Stimulated activated CD4-positive, alpha-beta T cell treated with anti-CD3 and anti-CD28 coated beads, Interleukin-15, amount 100 ng/mL, for 1 hour (primary cell): ENCODE measurements around the gene CCL24.
"Not testable (repeated sequence)": the region's sequence is repeated elsewhere in the genome, so short reads cannot be mapped to it uniquely, and the experiment has no call there.

Source experiments
- DNase-seq, 2 donors: peaks; one replicate each; pipeline ENCODE4 v3.0.0-alpha.2; 2020; ENCODE audit warnings: low read depth in 1 of 2, low spot score in 1 of 2

Gene CCL24, protein sequence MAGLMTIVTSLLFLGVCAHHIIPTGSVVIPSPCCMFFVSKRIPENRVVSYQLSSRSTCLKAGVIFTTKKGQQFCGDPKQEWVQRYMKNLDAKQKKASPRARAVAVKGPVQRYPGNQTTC

DNA sequence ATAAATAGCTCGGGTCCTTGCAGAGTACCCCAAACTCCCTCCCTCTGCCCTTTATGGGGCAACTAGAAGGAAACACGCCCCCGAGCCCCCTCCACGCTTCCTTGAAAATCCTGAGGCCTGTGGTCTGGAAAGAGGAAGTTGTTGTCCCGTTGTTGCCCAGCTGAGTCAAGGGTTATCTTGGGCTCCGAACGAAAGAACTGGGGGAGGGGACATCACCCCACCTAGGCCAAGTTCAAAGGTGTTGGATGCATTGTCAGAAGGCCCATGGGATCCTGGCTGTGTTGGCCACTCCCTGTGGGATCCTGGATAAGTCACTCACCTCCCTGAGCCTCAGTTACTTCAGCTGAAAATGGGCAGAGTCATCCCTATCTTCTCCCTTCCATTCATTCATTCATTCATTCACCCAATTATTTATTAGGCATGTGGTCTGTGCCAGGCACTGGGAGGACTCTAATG lies at the start of gene CCL24:
Gene CCL24, minus strand, starts transcription at position 26 of the 456 bp plus-strand sequence. CDS start 91 bp downstream, outside the sequence.
- no peak for DNase-seq

DNA sequence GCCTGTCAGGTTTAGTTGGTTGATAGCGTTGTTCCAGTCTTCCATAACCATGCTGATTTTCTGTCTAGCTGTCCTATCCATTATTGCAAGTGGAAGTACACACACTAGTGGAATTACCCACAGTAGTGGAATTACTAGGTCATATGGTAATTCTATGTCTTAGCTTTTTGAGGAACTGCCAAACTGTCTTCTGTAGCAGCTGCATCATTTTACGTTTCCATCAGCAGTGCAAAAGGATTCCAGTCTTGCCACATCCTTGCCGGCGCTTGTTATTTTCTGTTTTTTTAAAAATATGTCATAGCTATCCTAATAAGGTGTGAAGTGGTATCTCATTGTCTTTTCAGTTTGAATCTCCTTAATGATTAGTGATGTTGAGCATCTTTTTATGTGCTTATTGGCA lies 48.0 kb upstream of the CCL24 start:
- DNase-seq, result no peak

DNA sequence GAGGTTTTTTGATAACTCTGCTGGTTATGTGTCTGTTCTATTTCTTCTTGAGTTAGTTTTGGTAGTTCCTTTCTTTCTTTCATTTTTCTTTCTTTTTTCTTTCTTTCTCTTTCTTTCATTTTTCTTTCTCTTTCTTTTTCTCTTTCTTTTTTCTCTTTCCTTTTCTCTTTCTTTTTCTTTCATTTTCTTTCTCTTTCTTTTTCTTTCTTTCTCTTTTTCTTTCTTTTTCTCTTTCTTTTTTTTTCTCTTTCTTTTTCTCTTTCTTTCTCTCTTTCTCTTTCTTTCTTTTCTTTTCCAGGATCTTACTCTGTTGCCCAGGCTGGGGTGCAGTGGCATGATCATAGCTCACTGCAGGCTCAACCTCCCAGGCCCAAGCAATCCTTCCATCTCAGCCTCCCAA lies 44.8 kb upstream of the CCL24 start:
- DNase-seq, result no peak

DNA sequence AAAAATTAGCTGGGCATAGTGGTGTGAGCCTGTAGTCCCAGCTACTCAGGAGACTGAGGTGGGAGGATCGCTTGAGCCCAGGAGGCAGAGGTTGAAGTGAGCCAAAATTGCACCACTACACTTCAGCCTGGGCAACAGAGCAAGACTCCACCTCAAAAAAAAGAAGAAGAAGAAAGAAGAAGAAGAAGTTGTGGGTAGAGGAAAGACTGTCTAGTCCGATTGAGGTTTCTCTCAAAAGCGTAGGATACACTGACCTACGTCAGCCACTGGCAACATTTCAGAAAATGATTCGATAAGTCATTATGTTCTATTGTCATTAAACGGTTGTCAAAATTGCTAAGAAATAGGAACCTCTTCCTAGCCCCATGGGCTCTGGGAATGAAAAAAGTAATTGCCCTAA lies 42.9 kb upstream of the CCL24 start:
- DNase-seq, result no peak

DNA sequence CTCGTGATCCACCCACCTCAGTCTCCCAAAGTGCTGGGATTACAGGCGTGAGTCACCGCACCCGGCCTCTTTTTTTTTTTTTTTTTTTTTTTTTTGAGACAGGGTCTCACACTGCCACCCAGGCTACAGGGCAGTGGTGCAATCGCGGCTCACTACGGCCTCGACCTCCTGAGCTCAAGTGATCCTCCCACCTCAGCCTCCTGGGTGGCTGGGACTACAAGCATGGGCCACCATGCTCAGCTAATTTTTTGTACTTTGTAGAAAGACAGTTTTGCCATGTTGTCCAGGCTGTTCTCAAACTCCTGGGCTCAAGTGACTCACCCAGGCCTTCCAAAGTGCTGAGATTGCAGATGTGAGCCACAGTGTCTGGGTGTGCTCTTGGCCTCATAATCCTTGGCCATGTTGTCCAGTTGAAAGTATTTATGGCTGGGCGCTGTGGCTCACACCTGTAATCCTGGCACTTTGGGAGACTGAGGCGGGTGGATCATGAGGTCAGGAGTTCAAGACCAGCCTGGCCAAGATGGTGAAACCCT lies 41.3 kb upstream of the CCL24 start:
- not testable (repeated sequence) for DNase-seq

DNA sequence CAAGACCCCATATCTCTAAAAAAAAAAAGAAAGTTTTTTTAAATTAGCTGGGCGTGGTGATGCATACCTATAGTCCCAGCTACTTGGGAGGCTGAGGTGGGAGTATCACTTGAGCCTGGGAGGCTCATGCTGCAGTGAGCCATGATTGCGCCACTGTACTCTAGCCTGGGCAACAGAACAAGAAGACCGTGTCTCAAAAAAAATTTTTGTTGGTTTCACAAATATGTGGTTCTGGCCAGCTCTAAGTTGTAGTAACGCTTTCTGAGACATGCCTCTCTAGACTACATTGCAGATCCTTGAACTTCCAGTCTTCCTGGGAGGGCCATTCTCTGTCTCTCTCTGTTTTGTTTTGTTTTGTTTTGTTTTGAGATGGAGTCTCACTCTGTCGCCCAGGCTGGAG lies 40.6 kb upstream of the CCL24 start:
- no peak for DNase-seq

DNA sequence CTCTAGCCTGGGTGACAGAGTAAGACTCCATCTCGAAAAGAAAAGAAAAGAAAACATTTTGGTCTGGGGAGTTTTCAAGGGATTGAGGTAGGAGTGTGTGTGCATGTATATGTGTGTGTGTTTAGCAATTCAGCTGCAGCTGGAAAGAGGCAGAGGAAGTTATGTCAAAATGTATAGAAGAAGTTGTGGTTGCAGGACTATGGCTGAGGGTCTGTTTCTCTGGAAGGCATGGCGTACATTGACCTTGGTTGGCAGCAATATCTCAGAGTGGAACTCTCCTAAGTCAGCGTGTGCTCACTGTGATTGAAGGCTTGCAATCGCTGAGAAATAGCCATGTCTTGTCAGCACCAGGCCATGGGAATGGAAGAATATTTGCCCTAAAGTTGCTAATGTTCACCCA lies 36.6 kb upstream of the CCL24 start:
- no peak for DNase-seq

DNA sequence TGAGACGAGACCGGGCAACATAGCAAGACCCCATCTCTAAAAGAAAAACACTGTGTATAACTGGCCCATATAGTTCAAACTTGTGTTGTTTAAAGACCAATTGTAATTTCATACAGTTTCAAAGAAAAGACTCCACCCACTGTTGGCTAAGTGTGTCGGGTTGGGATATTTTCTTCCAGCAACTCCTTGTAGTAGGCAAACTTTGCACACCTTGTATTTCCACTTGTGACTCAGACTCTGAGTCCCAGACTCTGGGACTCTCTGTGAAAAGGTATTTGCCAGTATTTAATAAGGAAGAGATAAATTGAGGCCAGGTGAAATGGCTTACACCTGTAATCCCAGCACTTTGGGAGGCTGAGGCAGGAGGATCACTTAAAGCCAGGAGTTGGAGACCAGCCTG lies 36.0 kb upstream of the CCL24 start:
- DNase-seq, result no peak

DNA sequence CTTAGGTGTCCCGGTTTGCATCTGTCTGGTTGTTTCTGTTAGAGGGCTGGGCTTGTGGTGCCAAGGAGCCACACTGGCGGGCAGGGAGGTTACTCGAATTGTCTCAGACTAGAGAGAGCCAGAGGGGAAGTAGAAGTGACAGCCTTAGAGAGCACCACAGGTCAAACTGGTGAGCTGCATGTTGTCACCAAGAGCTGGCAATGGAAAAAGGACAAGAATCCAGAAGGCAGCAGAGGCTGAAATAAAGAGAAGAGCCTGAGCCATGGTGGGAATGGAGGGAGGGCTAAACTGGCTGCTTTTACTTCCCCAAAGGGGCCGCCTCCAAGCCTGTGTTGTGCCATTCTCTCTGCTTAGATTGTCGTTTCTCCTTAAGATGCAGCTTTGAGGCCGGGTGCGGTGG lies 34.1 kb upstream of the CCL24 start:
- no peak for DNase-seq

DNA sequence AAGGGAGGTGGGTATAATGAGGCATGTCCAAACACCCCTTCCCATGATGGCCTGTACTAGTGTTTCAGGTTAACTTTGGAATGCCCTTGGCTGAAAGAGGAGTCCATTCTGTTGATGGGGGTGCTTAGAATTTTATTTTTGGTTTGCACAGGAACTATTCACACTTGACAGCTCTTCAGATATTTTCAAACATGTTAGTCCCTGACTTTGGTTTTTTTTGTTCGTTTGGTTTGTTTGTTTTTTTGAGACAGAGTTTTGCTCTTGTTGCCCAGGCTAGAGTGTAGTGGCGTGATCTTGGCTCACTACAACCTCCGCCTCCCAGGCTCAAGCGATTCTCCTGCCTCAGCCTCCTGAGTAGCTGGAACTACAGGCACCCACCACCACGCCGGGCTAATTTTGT lies 31.5 kb upstream of the CCL24 start:
- DNase-seq, result not testable (repeated sequence)

DNA sequence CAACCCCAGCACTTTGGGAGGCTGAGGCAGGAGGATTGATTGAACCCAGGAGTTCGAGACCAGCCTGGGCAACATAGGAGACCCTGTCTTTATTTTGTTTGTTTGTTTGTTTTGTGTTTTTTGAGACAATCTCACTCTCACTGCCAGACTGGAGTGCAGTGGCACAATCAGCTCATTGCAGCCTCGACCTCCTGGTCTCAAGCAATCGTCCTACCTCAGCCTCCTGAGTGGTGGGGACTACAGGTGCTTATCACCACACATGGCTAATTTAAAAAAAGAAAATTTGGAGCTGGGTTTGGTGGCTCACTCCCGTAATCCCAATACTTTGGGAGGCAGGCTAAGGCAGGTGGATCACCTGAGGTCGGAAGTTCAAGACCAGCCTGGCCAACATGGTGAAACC lies 30.6 kb upstream of the CCL24 start:
- no peak for DNase-seq

DNA sequence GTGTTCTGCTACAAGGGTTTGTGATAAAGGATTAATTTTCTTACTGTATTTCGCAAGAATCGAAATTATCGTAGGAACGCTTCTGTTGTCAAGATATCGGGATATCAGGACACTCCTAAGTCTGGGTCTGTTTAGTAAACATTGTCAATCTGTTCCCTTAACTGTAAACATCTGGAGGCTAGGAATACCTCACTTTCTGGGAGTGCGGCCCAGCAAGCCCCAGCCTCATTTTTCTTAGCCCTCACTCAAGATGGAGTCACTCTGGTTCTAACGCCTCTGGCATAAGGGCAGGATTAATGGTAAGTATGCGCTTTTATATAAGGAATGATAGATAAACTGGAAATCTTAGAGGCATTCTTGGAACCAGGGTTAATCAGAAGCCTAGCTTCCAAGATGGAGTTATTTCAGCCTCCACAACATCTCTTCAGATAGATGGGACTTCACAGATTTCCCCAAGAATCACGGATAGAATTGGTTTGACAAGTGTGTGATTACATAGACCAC lies 30.1 kb upstream of the CCL24 start:
- DNase-seq, result no peak

DNA sequence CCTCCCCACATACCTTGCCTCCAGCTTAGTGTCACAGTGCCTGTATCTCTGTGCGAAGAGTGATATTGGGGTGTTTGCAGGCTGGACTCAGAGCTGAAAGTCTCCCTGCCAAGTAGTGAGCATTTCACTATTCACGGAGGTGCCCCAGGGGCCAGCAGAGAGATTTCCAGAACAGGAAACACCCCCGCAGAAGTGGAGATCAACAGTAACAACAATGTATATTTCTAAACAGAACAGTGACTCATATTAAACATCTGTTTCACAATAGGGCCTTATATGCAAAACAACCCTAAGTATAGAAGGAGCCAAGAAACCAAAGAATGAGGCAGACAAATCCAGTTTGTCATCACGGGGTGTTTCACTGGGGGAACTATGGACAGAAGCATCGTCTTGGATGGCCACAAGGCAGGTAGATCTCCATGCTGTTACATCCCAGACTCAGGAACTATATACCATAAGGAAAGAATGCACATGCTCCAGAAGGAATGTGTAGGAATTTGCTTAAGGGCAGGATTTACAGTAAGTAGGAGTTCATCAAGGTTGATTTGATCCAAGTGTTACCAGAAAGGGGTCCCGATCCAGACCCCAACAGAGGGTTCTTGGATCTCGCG lies 29.3 kb upstream of the CCL24 start:
- no peak for DNase-seq

DNA sequence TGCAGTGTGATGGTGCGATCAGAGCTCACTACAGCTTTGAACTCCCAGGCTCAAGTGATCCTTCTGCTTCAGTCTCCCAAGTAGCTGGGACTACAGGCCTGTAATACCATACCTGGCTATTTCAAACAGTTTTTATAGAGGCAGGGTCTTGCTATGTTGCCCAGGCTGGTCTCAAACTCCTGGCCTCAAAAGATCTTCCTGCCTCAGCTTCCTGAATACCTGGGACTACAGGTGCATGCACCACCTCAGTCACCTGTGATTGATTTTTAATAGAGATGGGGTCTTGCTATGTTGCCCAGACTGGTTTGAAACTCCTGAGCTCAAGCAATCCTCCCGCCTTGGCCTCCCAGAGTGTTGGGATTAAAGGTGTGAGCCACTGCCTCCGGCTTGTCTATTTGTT lies 26.4 kb upstream of the CCL24 start:
- DNase-seq, result no peak

DNA sequence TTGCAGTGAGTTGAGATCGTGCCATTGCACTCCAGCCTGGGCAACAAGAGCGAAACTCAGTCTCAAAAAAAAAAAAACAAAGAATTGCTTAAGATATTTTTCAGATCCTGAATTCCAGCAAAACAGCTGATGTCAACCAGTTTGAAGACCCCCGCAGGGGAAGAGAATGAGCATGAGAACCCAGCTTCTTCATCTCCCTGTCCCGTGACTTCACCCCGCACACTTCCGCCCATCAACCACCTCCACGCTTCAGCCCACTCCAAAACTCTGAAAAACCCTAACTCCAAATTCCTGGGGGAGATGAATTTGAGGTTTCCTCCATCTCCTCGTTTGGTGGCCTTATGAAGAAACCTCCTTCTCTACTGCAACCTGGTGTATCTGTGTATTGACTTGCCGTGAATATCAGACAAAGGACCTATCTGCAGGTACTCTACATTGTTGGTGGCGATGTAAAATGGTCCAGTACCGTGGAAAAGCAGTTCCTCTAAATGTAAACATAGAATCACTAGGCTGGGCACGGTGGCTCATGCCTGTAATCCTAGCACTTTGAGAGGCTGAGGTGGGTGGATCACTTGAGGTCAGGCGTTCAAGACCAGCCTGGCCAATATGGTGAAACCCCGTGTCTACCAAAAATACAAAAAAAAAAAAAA lies 24.8 kb upstream of the CCL24 start:
- not testable (repeated sequence) for DNase-seq

DNA sequence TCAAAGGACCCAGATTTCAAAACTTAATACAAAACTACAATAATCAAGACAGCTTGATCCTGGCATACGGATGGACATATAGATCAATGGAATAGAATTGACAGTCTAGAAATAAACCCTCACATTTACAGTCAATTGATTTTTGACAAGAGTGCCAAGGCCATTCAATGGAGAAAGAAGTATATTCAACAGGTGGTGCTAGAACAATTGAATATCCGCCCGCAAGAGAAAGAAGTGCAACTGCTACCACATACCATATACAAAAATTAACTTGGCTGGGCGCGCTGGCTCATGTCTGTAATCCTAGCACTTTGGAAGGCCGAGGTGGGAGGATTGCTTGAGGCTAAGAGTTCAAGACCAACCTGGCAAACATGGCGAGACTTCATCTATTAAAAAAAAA lies 23.2 kb upstream of the CCL24 start:
- DNase-seq, result no peak

DNA sequence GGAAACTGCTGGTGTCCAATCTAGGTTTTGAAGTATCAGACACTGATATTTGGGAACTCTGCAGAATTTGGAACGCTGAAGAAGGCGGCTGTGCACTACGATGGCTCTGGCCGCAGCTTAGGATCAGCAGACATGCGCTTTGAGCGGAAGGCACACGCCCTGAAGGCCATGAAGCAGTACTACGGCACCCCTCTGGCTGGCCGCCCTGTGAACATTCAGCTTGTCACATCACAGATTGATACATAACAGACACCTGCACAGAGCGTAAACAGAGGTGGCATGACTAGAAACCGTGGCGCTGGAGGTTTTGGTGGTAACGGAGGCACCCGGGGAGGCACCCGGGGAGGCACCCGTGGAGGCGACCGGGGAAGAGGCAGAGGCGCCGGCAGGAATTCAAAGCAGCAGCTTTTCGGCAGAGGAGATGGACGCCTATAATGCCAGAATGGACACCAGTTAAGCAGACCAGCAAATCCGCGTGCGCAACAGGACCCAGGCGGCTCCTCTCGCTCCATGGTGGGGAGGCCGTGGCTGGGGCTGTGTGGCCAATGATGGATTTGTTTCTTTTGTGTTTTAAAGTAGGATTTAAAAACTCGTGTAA lies 22.2 kb upstream of the CCL24 start:
- no peak for DNase-seq

DNA sequence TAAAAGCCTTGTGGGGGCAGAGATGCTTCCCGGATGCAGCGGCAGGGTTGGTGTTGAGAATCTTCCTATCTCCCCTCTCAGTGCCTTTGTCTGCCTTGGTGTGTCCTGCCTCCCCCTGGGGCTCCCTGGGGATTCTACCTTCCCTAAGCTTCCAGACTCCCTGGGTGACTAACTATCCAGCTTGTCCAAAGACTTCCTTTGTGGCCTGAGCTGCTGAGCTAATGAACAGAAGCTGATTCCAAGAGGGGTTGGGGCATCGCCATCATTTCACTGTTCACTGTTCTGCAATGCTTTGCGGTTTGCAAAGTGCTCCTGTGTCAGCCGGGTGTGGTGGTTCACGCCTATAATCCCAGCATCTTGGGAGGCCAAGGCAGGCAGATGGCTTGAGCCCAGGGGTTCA lies 20.1 kb upstream of the CCL24 start:
- not testable (repeated sequence) for DNase-seq

DNA sequence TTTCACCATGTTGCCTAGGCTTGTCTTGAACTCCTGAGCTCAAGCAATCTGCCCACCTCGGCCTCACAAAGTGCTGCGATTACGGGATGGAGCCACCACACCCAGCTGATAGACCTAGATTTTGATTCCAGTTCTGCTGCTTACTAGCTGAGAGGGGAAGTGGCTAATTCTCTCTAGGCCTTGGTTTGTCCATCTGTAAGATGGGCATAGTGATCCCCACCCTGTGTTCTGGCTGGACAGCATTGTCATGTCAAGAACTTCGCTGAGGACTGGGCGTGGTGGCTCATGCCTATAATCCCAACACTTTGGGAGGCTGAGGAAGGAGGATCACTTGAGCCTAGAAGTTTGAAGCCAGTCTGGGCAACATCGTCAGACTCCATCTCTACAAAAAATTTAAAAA lies 17.4 kb upstream of the CCL24 start:
- no peak for DNase-seq

DNA sequence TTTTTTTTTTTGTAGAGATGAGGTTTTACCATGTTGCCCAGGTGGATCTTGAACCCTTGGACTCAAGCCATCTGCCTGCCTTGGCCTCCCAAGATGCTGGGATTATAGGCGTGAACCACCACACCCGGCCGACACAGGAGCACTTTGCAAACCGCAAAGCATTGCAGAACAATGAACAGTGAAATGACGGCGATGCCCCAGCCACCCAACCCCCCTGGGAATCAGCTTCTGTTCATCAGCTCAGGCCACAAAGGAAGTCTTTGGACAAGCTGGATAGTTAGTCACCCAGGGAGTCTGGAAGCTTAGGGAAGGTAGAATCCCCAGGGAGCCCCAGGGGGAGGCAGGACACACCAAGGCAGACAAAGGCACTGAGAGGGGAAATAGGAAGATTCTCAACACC lies 16.1 kb upstream of the CCL24 start:
- DNase-seq, result not testable (repeated sequence)

DNA sequence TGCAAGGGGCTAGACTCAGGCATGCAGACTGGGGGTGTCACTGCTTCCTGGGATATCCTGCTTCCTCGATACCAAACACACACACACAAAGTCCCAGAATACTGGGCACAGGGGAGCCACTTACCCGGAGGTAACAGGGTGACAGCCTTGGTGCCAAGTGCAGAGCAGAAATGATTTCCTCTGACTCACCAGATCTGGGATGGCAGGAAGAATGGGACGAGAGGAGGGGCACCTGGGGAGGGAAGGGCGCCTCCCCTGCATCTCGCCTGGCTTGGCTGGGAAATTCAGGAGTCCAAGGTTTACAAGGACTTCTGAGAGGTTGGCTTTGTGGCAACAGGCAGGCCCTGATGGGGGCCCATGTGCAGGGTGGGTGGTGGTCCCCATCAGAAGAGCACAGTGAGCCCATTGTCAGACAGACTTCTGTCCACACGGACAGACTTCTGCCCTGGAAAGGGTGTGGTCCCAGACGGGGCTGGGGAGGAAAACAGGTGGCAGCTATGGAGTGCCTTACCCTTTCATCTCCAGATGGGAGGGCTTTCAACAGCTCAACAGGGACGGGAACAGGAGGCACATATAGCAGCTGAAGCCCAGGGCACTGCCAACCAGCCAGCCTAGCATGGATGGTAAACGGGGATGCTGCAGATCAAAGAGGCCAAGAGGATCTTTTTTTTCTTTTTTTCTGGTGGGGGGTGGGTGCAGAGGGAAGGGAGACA lies 9.7 kb upstream of the CCL24 start:
- DNase-seq, result no peak
